Spleen (tissue), 11 donors: ENCODE data around the gene DICER1. TPM values are rescaled to one million over a fixed set of nuclear protein-coding genes. Genes with fewer than 3 reads are reported as not detected.

Experiments used
- DNase-seq: peaks from one replicate; pipeline ENCODE4 v3.0.0-alpha.2; 2020
- H3K27ac ChIP-seq, 8 donors: fragments of 200-600 bp; sonication (generic) in 7 of 8; 1 replicate in 4 of 8; 2 replicates in 4 of 8; pipeline versions ENCODE4 v1.5.0 to v1.8.0; 2016 to 2021; ENCODE audit warnings: inconsistent platforms in 4 of 8, mild to moderate bottlenecking in 4 of 8, moderate library complexity in 1 of 8
- H3K27me3 ChIP-seq, 7 donors: fragments of 200-600 bp; sonication (generic) in 6 of 7; replicated peaks in 1 of 7; 1 replicate in 4 of 7; 2 replicates in 3 of 7; pipeline versions ENCODE4 v1.5.0 to v1.8.0; 2016 to 2021; ENCODE audit warnings: inconsistent platforms in 3 of 7, mild to moderate bottlenecking in 1 of 7
- H3K36me3 ChIP-seq, 6 donors: fragments of 200-600 bp; sonication (generic) in 5 of 6; 1 replicate in 4 of 6; 2 replicates in 2 of 6; pipeline versions ENCODE4 v1.5.0 to v1.8.0; 2016 to 2021; ENCODE audit warnings: inconsistent platforms in 2 of 6
- H3K4me1 ChIP-seq, 6 donors: fragments of 200-600 bp; sonication (generic) in 5 of 6; 1 replicate in 3 of 6; 2 replicates in 3 of 6; pipeline versions ENCODE4 v1.5.0 to v1.8.0; 2016 to 2021; ENCODE audit warnings: inconsistent platforms in 3 of 6
- H3K4me3 ChIP-seq, 8 donors: fragments of 200-600 bp; sonication (generic) in 7 of 8; 1 replicate in 4 of 8; 2 replicates in 4 of 8; pipeline versions ENCODE4 v1.5.0 to v1.8.0; 2016 to 2021; ENCODE audit warnings: inconsistent platforms in 4 of 8, mild to moderate bottlenecking in 4 of 8, moderate library complexity in 2 of 8
- H3K9me3 ChIP-seq, 8 donors: fragments of 200-600 bp; sonication (generic) in 7 of 8; 1 replicate in 4 of 8; 2 replicates in 4 of 8; pipeline versions ENCODE4 v1.5.0 to v1.8.0; 2016 to 2021; ENCODE audit warnings: inconsistent platforms in 4 of 8
- POLR2A ChIP-seq, 3 donors: fragments of 450-650 bp; IDR thresholded peaks; one replicate each; pipeline ENCODE4 v1.5.1; 2017; ENCODE audit warnings: antibody characterized with exemption in 3 of 3, mild to moderate bottlenecking in 1 of 3
- POLR2AphosphoS5 ChIP-seq, 3 donors: sonication (generic); formaldehyde crosslinking; IDR thresholded peaks; one replicate each; pipeline ENCODE4 v1.5.1; 2017; ENCODE audit warnings: antibody characterized with exemption in 3 of 3
- WGBS, 5 donors: extraction: QIAGEN DNeasy Blood & Tissue Kit in 3 of 5; methylation state at CpG; one replicate each; pipeline versions ENCODE4 v1.1.5 to v1.1.7; 2013 to 2018; 5-methylcytosine and 5-hydroxymethylcytosine counted together
- intact Hi-C: fragments of 100-400 bp; cut with DNase I; formaldehyde crosslinking; loops from one replicate; pipeline ENCODE4 v1.15.0; 2023; ENCODE audit warnings: low total_unique reads
- polyA plus RNA-seq, 3 donors: library from polyadenylated mRNA; stranded (reverse); fragments of 200-250 nt; gene quantifications; one replicate each; pipeline ENCODE4 v1.2.1, GENCODE V29; 2013
- total RNA-seq, 7 donors: library from RNA; depleted of rRNA in 3 of 7; stranded (reverse); fragments of >200 nt in 3 of 7; fragmentation: NEBNext Ultra II Directional in 4 of 7; extraction: Animal tissue kit (Norgen Biotek cat#: 25700) in 4 of 7; gene quantifications; one replicate each; pipeline versions ENCODE4 v1.1.0 to v1.2.1, GENCODE V29; 2016 to 2021
- TF ChIP-seq, protein P1 (sequence below), 11 experiments: fragments of 200-600 bp in 7 of 11; fragments of 450-650 bp in 4 of 11; sonication (generic) in 4 of 11; IDR thresholded peaks in 8 of 11; conservative IDR thresholded peaks in 3 of 11; 1 replicate in 7 of 11; 2 replicates in 4 of 11; pipeline versions ENCODE4 v1.4.0 to v1.8.0; 2016 to 2021; ENCODE audit warnings: antibody characterized with exemption in 11 of 11, inconsistent platforms in 4 of 11, mild to moderate bottlenecking in 1 of 11
- donor health status: healthy with polysubstance abuse.
- donor health status: DM: no; HTN: no; CAD: no; lungs with moderate emphysema.
- donor health status: DM: no; HTN: no; CAD: no.
- donor health status: Bipolar disorder and iron deficiency.
- donor health status: healthy.
- donor health status: DM: no; HTN: no; CAD: no.
- donor health status: DM: yes; HTN: yes; CAD: no.

DICER1 gene
- total and polyA plus RNA-seq, 10 donors, result 7.1 to 124 (median 73.5) TPM

DNA sequence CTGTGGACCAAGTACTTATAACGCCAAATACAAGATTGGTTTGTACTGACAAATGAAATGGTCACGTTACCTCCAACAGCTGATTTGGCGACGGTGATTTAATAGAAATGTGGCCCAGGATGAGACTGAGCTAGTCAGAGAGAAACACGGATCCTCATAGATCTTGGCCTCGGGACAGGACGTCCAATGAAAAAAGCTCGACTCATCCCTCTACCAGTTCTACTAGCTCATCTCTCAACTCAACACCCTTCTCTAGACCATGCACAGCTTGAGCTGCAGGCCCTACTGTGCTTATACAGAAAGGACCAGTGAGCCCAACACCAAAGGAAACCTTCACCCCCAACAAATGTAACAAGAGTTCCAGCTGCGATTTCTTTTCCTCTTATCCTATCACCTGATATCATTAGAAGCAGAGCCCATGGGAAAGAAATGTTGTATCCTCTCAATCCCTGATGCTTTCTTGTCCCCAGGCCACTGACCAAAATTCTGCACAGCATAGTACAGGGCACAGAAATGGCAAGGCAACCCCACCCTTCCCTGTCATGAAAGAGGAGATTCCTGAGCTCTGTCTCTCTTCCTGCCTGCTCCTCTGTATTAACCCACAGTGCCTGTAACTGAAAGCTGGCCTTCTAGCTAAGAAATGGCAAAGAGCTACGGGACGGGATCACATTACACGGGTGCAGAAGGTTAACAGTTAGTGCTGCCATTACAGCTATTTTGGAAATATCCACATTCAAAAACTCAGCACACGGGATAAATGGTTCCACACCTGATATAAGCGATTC lies 39.2 kb downstream of the DICER1 start:
- DNase-seq, result no peak
- TF ChIP-seq POLR2A (IDR thresholded peaks at IDR 0.05) (no peak), POLR2AphosphoS5 (IDR thresholded peaks at IDR 0.05) (no peak)
- TF ChIP-seq, protein P1, sequence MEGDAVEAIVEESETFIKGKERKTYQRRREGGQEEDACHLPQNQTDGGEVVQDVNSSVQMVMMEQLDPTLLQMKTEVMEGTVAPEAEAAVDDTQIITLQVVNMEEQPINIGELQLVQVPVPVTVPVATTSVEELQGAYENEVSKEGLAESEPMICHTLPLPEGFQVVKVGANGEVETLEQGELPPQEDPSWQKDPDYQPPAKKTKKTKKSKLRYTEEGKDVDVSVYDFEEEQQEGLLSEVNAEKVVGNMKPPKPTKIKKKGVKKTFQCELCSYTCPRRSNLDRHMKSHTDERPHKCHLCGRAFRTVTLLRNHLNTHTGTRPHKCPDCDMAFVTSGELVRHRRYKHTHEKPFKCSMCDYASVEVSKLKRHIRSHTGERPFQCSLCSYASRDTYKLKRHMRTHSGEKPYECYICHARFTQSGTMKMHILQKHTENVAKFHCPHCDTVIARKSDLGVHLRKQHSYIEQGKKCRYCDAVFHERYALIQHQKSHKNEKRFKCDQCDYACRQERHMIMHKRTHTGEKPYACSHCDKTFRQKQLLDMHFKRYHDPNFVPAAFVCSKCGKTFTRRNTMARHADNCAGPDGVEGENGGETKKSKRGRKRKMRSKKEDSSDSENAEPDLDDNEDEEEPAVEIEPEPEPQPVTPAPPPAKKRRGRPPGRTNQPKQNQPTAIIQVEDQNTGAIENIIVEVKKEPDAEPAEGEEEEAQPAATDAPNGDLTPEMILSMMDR (IDR thresholded peaks at IDR 0.05 in 8 of 11, conservative IDR thresholded peaks at IDR 0.05 in 3 of 11), result no peak
- no peak overlapping the region for H3K4me3 ChIP-seq
- H3K27me3 ChIP-seq, result no peaks in the 10 kb centered on the region
- H3K27ac ChIP-seq, result no peak overlapping the region
- intact Hi-C loops, result no loop called here
- H3K36me3 ChIP-seq, result peaks cover 2 to 98% (median 54%) of the 10 kb centered on the region in 6 donors
- H3K9me3 ChIP-seq, result no peaks in the 10 kb centered on the region
- H3K4me1 ChIP-seq, result peaks cover 0 to 9% (median 0%) of the 10 kb centered on the region in 6 donors
- 92 to 94% (median 93%) methylated on average over 14 of the region's 14 CpGs for WGBS, 5 donors

DNA sequence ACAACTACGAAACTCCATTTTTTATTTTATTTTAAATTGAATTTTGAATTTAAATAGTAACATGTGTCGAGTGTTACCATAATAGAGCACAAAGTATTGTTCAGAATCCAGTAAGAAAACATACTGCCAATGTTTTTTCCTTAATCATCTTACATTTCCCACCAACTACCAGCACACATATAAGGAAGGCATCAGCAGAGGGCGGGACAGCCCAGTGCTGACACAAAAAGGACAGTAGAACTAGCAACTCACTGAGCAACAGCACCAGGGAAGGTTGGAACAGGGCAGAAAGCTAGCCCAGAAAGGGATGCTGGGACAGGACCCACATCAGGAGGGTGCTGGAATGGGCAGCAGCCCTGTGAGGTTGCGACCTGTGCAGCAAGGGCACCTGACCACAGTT lies 43.9 kb downstream of the DICER1 start:
- Histone ChIP-seq H3K4me3 (no peak overlapping the region), H3K9me3 (no peaks in the 10 kb centered on the region), H3K27me3 (no peaks in the 10 kb centered on the region), H3K27ac (no peak overlapping the region), H3K4me1 (no peaks in the 10 kb centered on the region), H3K36me3 (peaks cover 2 to 100% (median 74%) of the 10 kb centered on the region in 6 donors)
- TF ChIP-seq, protein P1 (IDR thresholded peaks at IDR 0.05 in 8 of 11, conservative IDR thresholded peaks at IDR 0.05 in 3 of 11), result no peak
- TF ChIP-seq POLR2A (IDR thresholded peaks at IDR 0.05) (no peak), POLR2AphosphoS5 (IDR thresholded peaks at IDR 0.05) (no peak)
- intact Hi-C loops, result no loop called here
- DNase-seq, result no peak
- WGBS, 5 donors, result 97 to 98% (median 97%) methylated on average over 4 of the region's 4 CpGs

DNA sequence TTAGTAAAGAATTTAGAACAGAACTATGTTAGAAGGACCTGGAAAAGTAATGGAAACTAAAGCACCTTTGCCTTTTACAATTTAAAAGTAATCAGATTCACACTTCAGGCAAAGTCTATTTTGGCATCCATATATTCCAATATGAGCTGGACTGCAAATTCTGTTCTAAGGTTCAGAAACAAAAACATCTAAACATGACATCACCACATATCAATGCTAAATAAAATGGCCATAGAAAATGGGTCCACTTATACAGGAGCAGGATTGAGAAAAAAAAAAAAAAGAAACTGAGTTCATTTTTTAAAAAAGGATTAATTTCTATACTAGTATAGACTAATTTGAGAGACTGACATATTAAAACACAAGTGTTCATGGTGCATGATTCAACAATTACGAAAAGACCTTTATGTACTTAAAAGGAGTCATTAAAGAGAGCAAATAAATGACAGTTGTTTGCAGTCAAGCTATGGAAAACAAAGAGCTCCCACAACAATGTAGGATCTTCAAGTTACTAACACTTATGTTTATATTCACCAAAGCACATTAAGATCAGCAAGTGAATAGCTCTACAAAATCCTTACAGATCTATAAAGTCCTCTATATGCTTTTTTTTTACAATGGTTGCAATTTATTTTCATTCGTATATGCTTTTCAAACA lies 45.7 kb downstream of the DICER1 start:
- TF ChIP-seq POLR2AphosphoS5 (IDR thresholded peaks at IDR 0.05) (no peak), POLR2A (IDR thresholded peaks at IDR 0.05) (no peak)
- TF ChIP-seq, protein P1 (IDR thresholded peaks at IDR 0.05 in 8 of 11, conservative IDR thresholded peaks at IDR 0.05 in 3 of 11), result no peak
- Histone ChIP-seq H3K27ac (no peak overlapping the region), H3K4me1 (no peaks in the 10 kb centered on the region), H3K27me3 (no peaks in the 10 kb centered on the region), H3K36me3 (peaks cover 2 to 100% (median 80%) of the 10 kb centered on the region in 6 donors), H3K9me3 (no peaks in the 10 kb centered on the region), H3K4me3 (no peak overlapping the region)
- DNase-seq, result no peak
- WGBS, 5 donors, result 96 to 98% (median 96%) methylated on average over 2 of the region's 2 CpGs
- intact Hi-C loops, result no loop called here

DNA sequence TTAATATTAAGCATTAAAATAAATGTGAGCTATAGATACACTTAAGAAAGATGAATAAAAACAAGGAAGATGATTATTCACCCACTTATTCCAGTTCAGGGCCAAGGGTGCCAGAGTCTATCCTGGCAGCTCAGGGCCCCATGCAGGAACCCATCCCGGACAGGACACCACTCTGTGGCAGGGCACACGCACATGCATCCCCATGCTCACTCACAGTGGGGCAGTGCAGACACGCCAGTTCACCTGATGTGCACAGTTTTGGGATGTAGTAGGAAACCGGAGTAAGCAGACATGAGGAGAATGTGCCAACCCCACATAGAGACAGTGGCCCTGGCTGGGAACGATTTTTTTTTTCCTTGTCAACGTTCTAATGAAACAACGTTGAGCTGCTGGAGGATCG lies 47.2 kb downstream of the DICER1 start:
- Histone ChIP-seq H3K36me3 (peaks cover 2 to 100% (median 82%) of the 10 kb centered on the region in 6 donors), H3K4me1 (no peaks in the 10 kb centered on the region), H3K27me3 (no peaks in the 10 kb centered on the region), H3K9me3 (no peaks in the 10 kb centered on the region), H3K27ac (no peak overlapping the region), H3K4me3 (no peak overlapping the region)
- 92 to 96% (median 95%) methylated on average over 8 of the region's 8 CpGs for WGBS, 5 donors
- no peak for DNase-seq
- no peak for TF ChIP-seq POLR2A (IDR thresholded peaks at IDR 0.05)
- peak in 1 of 3 donors; percentile 32 for TF ChIP-seq POLR2AphosphoS5 (IDR thresholded peaks at IDR 0.05)
- TF ChIP-seq, protein P1 (IDR thresholded peaks at IDR 0.05 in 8 of 11, conservative IDR thresholded peaks at IDR 0.05 in 3 of 11), result no peak
- intact Hi-C loops, result no loop called here
